ENCODE measurements around the gene MAPT.

MAPT gene

GRCh38 chr17:45883063-45883462, 11.3 kb upstream of the MAPT start:
- Histone ChIP-seq H3K4me3 (ENCODE audit: low read length) (no peak overlapping the region), H3K27me3 (ENCODE audit: insufficient read depth, low read length) (no peaks in the 10 kb centered on the region), H3K9ac (ENCODE audit: low read depth, low read length) (no peak overlapping the region), H3K36me3 (ENCODE audit: insufficient read depth, low read length) (no peaks in the 10 kb centered on the region), H3K27ac (ENCODE audit: low read depth, low read length) (no peak overlapping the region), H3K9me3 (ENCODE audit: insufficient read depth, low read depth, low read length) (no peaks in the 10 kb centered on the region), H3K4me1 (ENCODE audit: insufficient read depth, low read length) (no peaks in the 10 kb centered on the region)
- 87% methylated on average over 2 of the region's 2 CpGs for WGBS

GRCh38 chr17:45886852-45887251, 7.5 kb upstream of the MAPT start:
- no peak overlapping the region for H3K27ac ChIP-seq (ENCODE audit: low read depth, low read length)
- peaks cover 18% of the 10 kb centered on the region; the same call in 1 of the 2 replicates for H3K27me3 ChIP-seq (ENCODE audit: insufficient read depth, low read length)
- no peaks in the 10 kb centered on the region for H3K36me3 ChIP-seq (ENCODE audit: insufficient read depth, low read length)
- H3K9ac ChIP-seq (ENCODE audit: low read depth, low read length) = no peak overlapping the region
- H3K4me1 ChIP-seq (ENCODE audit: insufficient read depth, low read length) = no peaks in the 10 kb centered on the region
- no peaks in the 10 kb centered on the region for H3K9me3 ChIP-seq (ENCODE audit: insufficient read depth, low read depth, low read length)
- 94% methylated on average over 2 of the region's 2 CpGs for WGBS
- H3K4me3 ChIP-seq (ENCODE audit: low read length) = no peak overlapping the region

GRCh38 chr17:45888392-45888791, 6.0 kb upstream of the MAPT start:
- WGBS = 62% methylated on average over 5 of the region's 5 CpGs
- no peak overlapping the region for H3K9ac ChIP-seq (ENCODE audit: low read depth, low read length)
- peaks cover 32% of the 10 kb centered on the region for H3K27me3 ChIP-seq (ENCODE audit: insufficient read depth, low read length)
- no peaks in the 10 kb centered on the region for H3K9me3 ChIP-seq (ENCODE audit: insufficient read depth, low read depth, low read length)
- H3K4me1 ChIP-seq (ENCODE audit: insufficient read depth, low read length) = no peaks in the 10 kb centered on the region; the same call in 1 of the 2 replicates
- H3K4me3 ChIP-seq (ENCODE audit: low read length) = no peak overlapping the region
- no peak overlapping the region for H3K27ac ChIP-seq (ENCODE audit: low read depth, low read length)
- H3K36me3 ChIP-seq (ENCODE audit: insufficient read depth, low read length) = no peaks in the 10 kb centered on the region

- Histone ChIP-seq H3K4me1 (ENCODE audit: insufficient read depth, low read length) (peaks cover 3% of the 10 kb centered on the region; the same call in 1 of the 2 replicates), H3K9ac (ENCODE audit: low read depth, low read length) (no peak overlapping the region), H3K36me3 (ENCODE audit: insufficient read depth, low read length) (no peaks in the 10 kb centered on the region), H3K27me3 (ENCODE audit: insufficient read depth, low read length) (peaks cover 41% of the 10 kb centered on the region), H3K4me3 (ENCODE audit: low read length) (no peak overlapping the region), H3K9me3 (ENCODE audit: insufficient read depth, low read depth, low read length) (no peaks in the 10 kb centered on the region), H3K27ac (ENCODE audit: low read depth, low read length) (no peak overlapping the region)
- WGBS = 31% methylated on average over 2 of the region's 4 CpGs
These were observed 4.8 kb upstream of the MAPT start for GRCh38 chr17:45889579-45889978.

- peak overlapping the region; percentile 66 for H3K4me3 ChIP-seq (ENCODE audit: low read length)
- peaks cover 82% of the 10 kb centered on the region for H3K27me3 ChIP-seq (ENCODE audit: insufficient read depth, low read length)
- no peaks in the 10 kb centered on the region for H3K36me3 ChIP-seq (ENCODE audit: insufficient read depth, low read length)
- H3K4me1 ChIP-seq (ENCODE audit: insufficient read depth, low read length) = peaks cover 5% of the 10 kb centered on the region
- H3K27ac ChIP-seq (ENCODE audit: low read depth, low read length) = no peak overlapping the region
- 79% methylated on average over 7 of the region's 7 CpGs for WGBS
- no peaks in the 10 kb centered on the region for H3K9me3 ChIP-seq (ENCODE audit: insufficient read depth, low read depth, low read length)
- peak overlapping the region; percentile 76 for H3K9ac ChIP-seq (ENCODE audit: low read depth, low read length)
These were observed 681 bp upstream of the MAPT start for GRCh38 chr17:45893725-45894021.

- H3K9ac ChIP-seq (ENCODE audit: low read depth, low read length) = no peak overlapping the region
- H3K9me3 ChIP-seq (ENCODE audit: insufficient read depth, low read depth, low read length) = no peaks in the 10 kb centered on the region
- 1% methylated on average over 61 of the region's 63 CpGs for WGBS
- peaks cover 93% of the 10 kb centered on the region for H3K27me3 ChIP-seq (ENCODE audit: insufficient read depth, low read length)
- no peak overlapping the region for H3K27ac ChIP-seq (ENCODE audit: low read depth, low read length)
- H3K4me3 ChIP-seq (ENCODE audit: low read length) = peak overlapping the region; percentile 66
- H3K36me3 ChIP-seq (ENCODE audit: insufficient read depth, low read length) = no peaks in the 10 kb centered on the region
- H3K4me1 ChIP-seq (ENCODE audit: insufficient read depth, low read length) = peaks cover 5% of the 10 kb centered on the region
These were observed 1.1 kb downstream of the MAPT start for GRCh38 chr17:45895304-45895968.

GRCh38 chr17:45895969-45896785, 1.8 kb downstream of the MAPT start:
- peak overlapping the region; percentile 66; the same call in 1 of the 2 replicates for H3K4me3 ChIP-seq (ENCODE audit: low read length)
- no peak overlapping the region for H3K9ac ChIP-seq (ENCODE audit: low read depth, low read length)
- H3K27ac ChIP-seq (ENCODE audit: low read depth, low read length) = no peak overlapping the region
- H3K9me3 ChIP-seq (ENCODE audit: insufficient read depth, low read depth, low read length) = no peaks in the 10 kb centered on the region
- H3K4me1 ChIP-seq (ENCODE audit: insufficient read depth, low read length) = peaks cover 5% of the 10 kb centered on the region
- peaks cover 93% of the 10 kb centered on the region for H3K27me3 ChIP-seq (ENCODE audit: insufficient read depth, low read length)
- H3K36me3 ChIP-seq (ENCODE audit: insufficient read depth, low read length) = no peaks in the 10 kb centered on the region
- WGBS = 11% methylated on average over 54 of the region's 55 CpGs

GRCh38 chr17:45896803-45897693, 2.7 kb downstream of the MAPT start:
- Histone ChIP-seq H3K4me1 (ENCODE audit: insufficient read depth, low read length) (peaks cover 5% of the 10 kb centered on the region), H3K4me3 (ENCODE audit: low read length) (peak overlapping the region; percentile 49), H3K9ac (ENCODE audit: low read depth, low read length) (peak overlapping the region; percentile 37; the same call in 1 of the 2 replicates), H3K27me3 (ENCODE audit: insufficient read depth, low read length) (peaks cover 93% of the 10 kb centered on the region), H3K9me3 (ENCODE audit: insufficient read depth, low read depth, low read length) (no peaks in the 10 kb centered on the region), H3K27ac (ENCODE audit: low read depth, low read length) (no peak overlapping the region), H3K36me3 (ENCODE audit: insufficient read depth, low read length) (no peaks in the 10 kb centered on the region)
- WGBS = 2% methylated on average over 67 of the region's 67 CpGs

- no peak overlapping the region for H3K4me3 ChIP-seq (ENCODE audit: low read length)
- H3K27ac ChIP-seq (ENCODE audit: low read depth, low read length) = no peak overlapping the region
- peaks cover 72% of the 10 kb centered on the region for H3K27me3 ChIP-seq (ENCODE audit: insufficient read depth, low read length)
- H3K9me3 ChIP-seq (ENCODE audit: insufficient read depth, low read depth, low read length) = no peaks in the 10 kb centered on the region
- peaks cover 2% of the 10 kb centered on the region; the same call in 1 of the 2 replicates for H3K4me1 ChIP-seq (ENCODE audit: insufficient read depth, low read length)
- 76% methylated on average over 2 of the region's 2 CpGs for WGBS
- H3K9ac ChIP-seq (ENCODE audit: low read depth, low read length) = no peak overlapping the region
- no peaks in the 10 kb centered on the region for H3K36me3 ChIP-seq (ENCODE audit: insufficient read depth, low read length)
These were observed 5.8 kb downstream of the MAPT start for GRCh38 chr17:45900136-45900535.

GRCh38 chr17:45900723-45901415, 6.5 kb downstream of the MAPT start:
- Histone ChIP-seq H3K27ac (ENCODE audit: low read depth, low read length) (no peak overlapping the region), H3K4me3 (ENCODE audit: low read length) (no peak overlapping the region), H3K9ac (ENCODE audit: low read depth, low read length) (no peak overlapping the region), H3K36me3 (ENCODE audit: insufficient read depth, low read length) (no peaks in the 10 kb centered on the region), H3K9me3 (ENCODE audit: insufficient read depth, low read depth, low read length) (no peaks in the 10 kb centered on the region), H3K4me1 (ENCODE audit: insufficient read depth, low read length) (no peaks in the 10 kb centered on the region), H3K27me3 (ENCODE audit: insufficient read depth, low read length) (peaks cover 65% of the 10 kb centered on the region)
- 89% methylated on average over 13 of the region's 13 CpGs for WGBS

Data from HUES64 (cell line).